Keratinocyte (primary cell): ENCODE results near the gene CCDC80. TPM values are rescaled to one million over a fixed set of nuclear protein-coding genes. Genes with fewer than 3 reads are reported as not detected.

Experiments used
- DNase-seq: peaks from one replicate; pipeline ENCODE4 v3.0.0-alpha.2; 2011; ENCODE audit warnings: low read depth, missing footprints, low spot score
- FAIRE-seq: peaks from 2 replicates; lab custom pipeline; 2011; peaks lifted over from hg19 to GRCh38; lab: Jason Lieb, UNC
- H2AFZ ChIP-seq: 2 replicates; pipeline ENCODE4 v1.6.0; 2012; ENCODE audit warnings: low read length, control low read depth, inconsistent platforms; ENCODE audit not compliant: control insufficient read depth
- H3K27ac ChIP-seq: 2 replicates; pipeline ENCODE4 v1.5.1; 2011; ENCODE audit warnings: low read length; ENCODE audit not compliant: control insufficient read depth, insufficient read depth
- H3K27me3 ChIP-seq: 3 replicates; pipeline ENCODE4 v1.6.0; 2011; ENCODE audit warnings: low read length; ENCODE audit not compliant: control insufficient read depth, insufficient read depth; ENCODE audit errors: extremely low read depth
- H3K36me3 ChIP-seq, 2 experiments: 2 replicates in 1 of 2; 3 replicates in 1 of 2; pipeline ENCODE4 v1.5.1; 2011; ENCODE audit warnings: low read length in 2 of 2, mild to moderate bottlenecking in 1 of 2; ENCODE audit not compliant: control insufficient read depth in 2 of 2, insufficient read depth in 2 of 2; ENCODE audit errors: extremely low read depth in 1 of 2
- H3K4me1 ChIP-seq: 3 replicates; pipeline ENCODE4 v1.5.1; 2011; ENCODE audit warnings: low read length; ENCODE audit not compliant: control insufficient read depth, insufficient read depth; ENCODE audit errors: extremely low read depth
- H3K4me2 ChIP-seq: 3 replicates; pipeline ENCODE4 v1.6.0; 2011; ENCODE audit warnings: low read depth, low read length; ENCODE audit not compliant: control insufficient read depth, insufficient read depth; ENCODE audit errors: extremely low read depth
- H3K4me3 ChIP-seq, 3 experiments: fragments of 200-600 bp in 1 of 3; sonication (generic) in 1 of 3; 2 replicates in 2 of 3; 3 replicates in 1 of 3; pipeline ENCODE4 v1.5.1; 2011 to 2016; ENCODE audit warnings: low read length in 3 of 3, mild to moderate bottlenecking in 3 of 3, control low read depth in 2 of 3, inconsistent platforms in 1 of 3, low read depth in 1 of 3, mixed read lengths in 1 of 3, mixed run types in 1 of 3, moderate library complexity in 1 of 3; ENCODE audit not compliant: control insufficient read depth in 2 of 3, insufficient read depth in 2 of 3; ENCODE audit errors: extremely low read depth in 1 of 3
- H3K79me2 ChIP-seq: 2 replicates; pipeline ENCODE4 v1.6.0; 2012; ENCODE audit warnings: low read length; ENCODE audit not compliant: control insufficient read depth, insufficient read depth
- H3K9ac ChIP-seq: 3 replicates; pipeline ENCODE4 v1.6.0; 2011; ENCODE audit warnings: low read length; ENCODE audit not compliant: control insufficient read depth, insufficient read depth; ENCODE audit errors: extremely low read depth
- H3K9me1 ChIP-seq: 3 replicates; pipeline ENCODE4 v1.6.0; 2011; ENCODE audit warnings: low read length; ENCODE audit not compliant: control insufficient read depth, insufficient read depth; ENCODE audit errors: extremely low read depth
- H3K9me3 ChIP-seq: 2 replicates; pipeline ENCODE4 v1.5.1; 2012; ENCODE audit warnings: low read depth, low read length; ENCODE audit not compliant: control insufficient read depth
- H4K20me1 ChIP-seq: 3 replicates; pipeline ENCODE4 v1.6.0; 2011; ENCODE audit warnings: low read length; ENCODE audit not compliant: control insufficient read depth, insufficient read depth; ENCODE audit errors: extremely low read depth
- EZH2 ChIP-seq: IDR thresholded peaks from one replicate; pipeline ENCODE4 v1.6.1; 2012; ENCODE audit warnings: inconsistent platforms, mild to moderate bottlenecking, low read length, moderate library complexity
- dilution Hi-C: fragments of 300-500 bp; cut with MboI; formaldehyde crosslinking; loops from one replicate; pipeline ENCODE4 v1.7.0; 2020; ENCODE audit warnings: low sequenced_read_pairs; ENCODE audit not compliant: extremely low pct_ligation_motif_present
- polyA plus RNA-seq, 5 experiments: library from polyadenylated mRNA; depleted of rRNA in 3 of 5; stranded (reverse) in 3 of 5; stranded (forward) in 1 of 5; unstranded in 1 of 5; fragments of >200 nt; gene quantifications; 1 replicate in 1 of 5; 2 replicates in 3 of 5; 3 replicates in 1 of 5; pipeline versions ENCODE4 v1.2.1 to v1.2.3, GENCODE V29; 2011 to 2012; ENCODE audit warnings: missing spikeins in 2 of 5, low read depth in 1 of 5, low replicate concordance in 1 of 5
- TF ChIP-seq, protein P1 (sequence below), 3 experiments: IDR thresholded peaks in 1 of 3; conservative IDR thresholded peaks in 1 of 3; optimal IDR thresholded peaks in 1 of 3; 2 replicates in 2 of 3; 3 replicates in 1 of 3; pipeline versions ENCODE3 to v1.5.1; 2011; ENCODE audit warnings: low read length in 3 of 3, mild to moderate bottlenecking in 3 of 3, moderate library complexity in 2 of 3, control low read depth in 1 of 3, inconsistent platforms in 1 of 3; ENCODE audit not compliant: insufficient read depth in 2 of 3; ENCODE audit errors: extremely low read depth in 1 of 3

CCDC80 gene
- polyA plus RNA-seq, 1 donor (not counting 4 experiments of a cell fraction or from before 2014, with no cell fraction given): 12.8 TPM

DNA sequence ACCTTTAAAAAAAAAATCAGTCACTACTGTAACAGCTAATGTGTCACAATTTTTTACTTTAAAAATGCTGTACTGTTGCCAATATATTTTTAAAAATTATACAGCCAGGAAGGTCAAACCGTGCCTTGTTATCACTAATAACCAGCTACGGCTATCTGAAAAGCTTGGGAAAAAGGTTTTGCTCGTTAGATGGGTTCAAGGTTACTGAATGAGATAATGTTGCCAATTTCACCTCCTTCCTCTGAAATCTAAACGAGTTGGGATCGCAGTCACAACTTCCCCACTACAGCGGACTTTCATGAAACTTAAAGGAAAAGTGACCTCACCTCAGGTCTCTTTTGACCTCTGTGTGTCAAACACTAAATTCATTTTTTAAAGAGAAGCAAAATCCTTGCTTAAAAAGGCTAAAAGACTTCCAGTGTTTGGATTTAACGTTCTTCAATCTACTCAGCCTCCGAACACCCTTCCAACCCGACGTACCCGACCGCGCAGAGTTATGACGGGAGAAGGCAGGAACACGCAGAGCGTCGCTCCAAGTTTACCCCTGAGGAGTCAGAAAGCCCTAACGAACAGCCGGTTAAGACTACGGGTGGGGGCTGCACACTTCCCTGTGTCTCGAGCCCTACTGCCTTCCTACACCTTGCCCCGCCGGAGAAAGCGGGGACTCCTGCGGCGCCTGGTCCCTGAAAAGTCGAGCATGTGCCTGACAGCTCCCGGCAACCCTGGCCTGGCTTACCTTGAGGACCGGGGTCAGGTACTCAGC, 80.0 kb downstream of the CCDC80 start:
- Histone ChIP-seq H3K9me3 (no peaks in the 10 kb centered on the region), H3K27ac (peak overlapping the region; percentile 97), H3K4me1 (peaks cover 17% of the 10 kb centered on the region), H3K27me3 (no peaks in the 10 kb centered on the region), H4K20me1 (no peaks in the 10 kb centered on the region), H3K36me3 (no peaks in the 10 kb centered on the region), H3K9me1 (no peaks in the 10 kb centered on the region), H3K4me2 (peak overlapping the region; percentile 86), H2AFZ (peak overlapping the region; percentile 98), H3K9ac (peak overlapping the region; percentile 94), H3K79me2 (peaks cover 44% of the 10 kb centered on the region), H3K4me3 (peak overlapping the region; percentile 54 to 89 (median 73))
- no peak for DNase-seq
- dilution Hi-C loops: no loop called here
- no peak for FAIRE-seq
- TF ChIP-seq EZH2: no peak
- TF ChIP-seq, protein P1, sequence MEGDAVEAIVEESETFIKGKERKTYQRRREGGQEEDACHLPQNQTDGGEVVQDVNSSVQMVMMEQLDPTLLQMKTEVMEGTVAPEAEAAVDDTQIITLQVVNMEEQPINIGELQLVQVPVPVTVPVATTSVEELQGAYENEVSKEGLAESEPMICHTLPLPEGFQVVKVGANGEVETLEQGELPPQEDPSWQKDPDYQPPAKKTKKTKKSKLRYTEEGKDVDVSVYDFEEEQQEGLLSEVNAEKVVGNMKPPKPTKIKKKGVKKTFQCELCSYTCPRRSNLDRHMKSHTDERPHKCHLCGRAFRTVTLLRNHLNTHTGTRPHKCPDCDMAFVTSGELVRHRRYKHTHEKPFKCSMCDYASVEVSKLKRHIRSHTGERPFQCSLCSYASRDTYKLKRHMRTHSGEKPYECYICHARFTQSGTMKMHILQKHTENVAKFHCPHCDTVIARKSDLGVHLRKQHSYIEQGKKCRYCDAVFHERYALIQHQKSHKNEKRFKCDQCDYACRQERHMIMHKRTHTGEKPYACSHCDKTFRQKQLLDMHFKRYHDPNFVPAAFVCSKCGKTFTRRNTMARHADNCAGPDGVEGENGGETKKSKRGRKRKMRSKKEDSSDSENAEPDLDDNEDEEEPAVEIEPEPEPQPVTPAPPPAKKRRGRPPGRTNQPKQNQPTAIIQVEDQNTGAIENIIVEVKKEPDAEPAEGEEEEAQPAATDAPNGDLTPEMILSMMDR (optimal IDR thresholded peaks at IDR 0.05 in 1 of 3, IDR thresholded peaks at IDR 0.05 in 1 of 3, conservative IDR thresholded peaks at IDR 0.05 in 1 of 3; ENCODE audit: extremely low read depth in 1 of 3, insufficient read depth in 2 of 3, low read length in 3 of 3): no peak

DNA sequence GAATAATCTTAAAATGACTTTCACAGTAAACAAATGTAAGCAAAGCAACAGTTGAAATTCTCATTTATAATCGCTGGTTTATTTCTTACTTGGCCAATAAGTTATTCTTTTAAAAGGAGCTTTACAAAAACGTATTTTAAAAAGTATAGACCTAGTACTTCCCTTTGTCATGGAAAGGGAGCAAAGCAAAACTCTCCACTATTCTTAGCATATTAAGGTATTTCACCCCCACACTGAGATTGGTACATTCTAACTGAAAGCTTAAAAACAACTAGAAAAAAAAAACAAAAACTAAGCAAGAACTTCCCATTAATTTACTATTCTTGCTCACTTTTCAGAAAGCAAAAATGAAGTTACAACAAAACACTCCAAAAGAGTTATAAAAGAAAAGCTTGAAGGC, 80.6 kb downstream of the CCDC80 start:
- no peaks in the 10 kb centered on the region for H4K20me1 ChIP-seq
- peak overlapping the region; percentile 54 to 89 (median 73) for H3K4me3 ChIP-seq
- no peak overlapping the region for H2AFZ ChIP-seq
- dilution Hi-C loops: no loop called here
- no peak for FAIRE-seq
- peak overlapping the region; percentile 97 for H3K27ac ChIP-seq
- peaks cover 17% of the 10 kb centered on the region for H3K4me1 ChIP-seq
- no peaks in the 10 kb centered on the region for H3K9me3 ChIP-seq
- peaks cover 50% of the 10 kb centered on the region for H3K79me2 ChIP-seq
- no peaks in the 10 kb centered on the region for H3K36me3 ChIP-seq
- no peaks in the 10 kb centered on the region for H3K9me1 ChIP-seq
- TF ChIP-seq, protein P1 (optimal IDR thresholded peaks at IDR 0.05 in 1 of 3, IDR thresholded peaks at IDR 0.05 in 1 of 3, conservative IDR thresholded peaks at IDR 0.05 in 1 of 3; ENCODE audit: extremely low read depth in 1 of 3, insufficient read depth in 2 of 3, low read length in 3 of 3): no peak
- no peak for TF ChIP-seq EZH2
- no peaks in the 10 kb centered on the region for H3K27me3 ChIP-seq
- no peak for DNase-seq
- H3K4me2 ChIP-seq: peak overlapping the region; percentile 86
- H3K9ac ChIP-seq: peak overlapping the region; percentile 94
